Left renal pelvis (tissue), 4 donors: ENCODE results near the gene HOXA13. TPM values are rescaled to one million over a fixed set of nuclear protein-coding genes. Genes with fewer than 3 reads are reported as not detected.
A peak's percentile ranks its signal among the peaks of the same experiment; 100 is the strongest.

Experiments
- DNase-seq, 4 donors: peaks; one replicate each; pipeline ENCODE4 v3.0.0-alpha.2; 2013; ENCODE audit warnings: low read depth in 4 of 4, low spot score in 3 of 4
- polyA plus RNA-seq, 4 donors: library from polyadenylated mRNA; unstranded; fragments of 120-200 nt; gene quantifications; one replicate each; pipeline ENCODE4 v1.2.1, GENCODE V29; 2013; ENCODE audit not compliant: insufficient read length in 4 of 4

HOXA13 gene
- polyA plus RNA-seq, 4 donors, result 0.03 TPM; not detected in 3

DNA sequence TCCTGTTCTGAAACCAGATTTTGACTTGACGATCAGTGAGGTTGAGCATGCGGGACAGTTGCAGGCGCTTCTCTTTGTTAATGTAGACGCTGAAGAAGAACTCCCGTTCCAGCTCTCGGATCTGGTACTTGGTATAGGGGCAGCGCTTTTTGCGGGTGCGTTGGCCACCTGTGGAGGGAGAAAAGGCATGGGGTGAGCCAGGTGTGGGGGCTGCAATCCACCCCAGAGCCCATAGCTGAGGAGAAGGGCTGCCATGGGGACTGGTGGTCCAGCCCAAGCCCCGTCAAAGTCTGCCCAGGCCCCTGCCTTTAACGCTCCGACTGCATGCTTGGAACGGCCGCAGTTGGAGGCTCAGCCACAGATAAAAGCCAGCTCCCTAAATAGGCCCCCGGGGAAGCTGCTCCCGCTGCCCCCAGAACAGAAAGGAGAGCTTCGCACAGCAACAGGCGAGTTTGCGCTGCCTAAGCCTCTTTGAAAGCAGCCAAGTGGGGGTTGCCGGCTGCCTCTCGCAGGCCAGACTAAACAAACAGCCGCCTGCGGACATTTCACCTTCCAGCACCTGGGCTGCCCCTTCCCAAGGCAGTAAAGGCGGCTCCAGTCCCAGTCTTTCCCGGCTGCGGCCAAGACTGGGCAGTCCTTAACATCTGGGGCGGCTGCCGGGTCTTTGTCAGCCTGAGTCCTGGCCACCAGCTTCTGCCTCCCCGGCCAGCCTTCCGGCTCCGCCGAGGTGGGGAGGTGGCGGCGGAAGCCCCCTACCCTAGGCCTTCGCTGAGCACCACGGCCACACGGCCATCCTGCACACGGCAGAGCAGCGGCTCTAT is 16.8 kb downstream of the HOXA13 start:
- DNase-seq, result no peak

DNA sequence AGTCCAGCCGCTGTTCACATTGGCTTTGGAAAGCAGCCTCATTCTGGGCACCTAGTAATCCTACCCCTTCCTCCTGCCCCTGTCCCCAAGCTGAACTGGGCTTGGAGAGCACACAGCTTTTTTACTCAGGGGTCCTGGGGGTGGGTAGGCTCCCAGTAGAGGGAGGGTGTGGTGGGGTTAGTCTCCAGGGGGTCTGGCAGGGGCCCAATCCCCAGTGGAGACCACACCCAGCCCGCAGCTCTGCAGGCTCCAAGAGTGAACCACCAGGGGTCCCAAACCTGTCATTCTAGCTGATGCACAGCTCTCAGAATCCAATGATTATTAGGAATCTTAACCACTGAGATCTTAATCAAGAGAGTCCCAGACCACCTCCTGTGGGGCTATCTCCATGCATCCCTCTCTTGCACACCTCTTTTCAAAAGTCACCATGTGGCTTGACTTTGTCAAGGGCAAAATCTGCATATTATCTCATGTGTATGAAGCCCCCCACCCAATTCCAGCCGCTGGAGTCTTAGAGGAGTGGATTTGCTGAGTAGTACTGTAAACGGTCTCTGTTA is 17.5 kb downstream of the HOXA13 start:
- no peak for DNase-seq

DNA sequence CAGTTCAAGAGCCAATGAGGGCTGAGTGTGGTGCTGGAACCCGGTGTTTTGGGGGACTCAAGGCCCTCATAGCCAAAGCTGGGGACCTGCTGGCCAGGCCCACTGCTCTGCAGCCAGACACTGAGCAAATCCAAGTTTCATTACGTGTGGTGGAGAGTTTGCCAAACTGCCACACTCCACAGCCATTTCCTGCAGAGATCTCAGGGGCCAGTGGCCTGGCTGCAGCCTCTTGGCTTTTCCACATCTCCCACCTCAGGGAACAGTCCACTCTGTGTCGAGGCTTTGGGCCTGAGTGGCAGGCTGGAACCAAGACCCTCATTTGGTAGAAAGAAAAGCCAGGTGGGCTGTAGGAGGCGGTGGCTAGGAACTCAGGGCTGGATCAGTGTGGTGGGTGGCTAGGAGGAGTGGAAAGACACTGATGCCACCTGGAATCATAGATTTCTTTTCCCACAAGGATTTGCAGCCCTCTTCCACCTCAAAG is 18.1 kb downstream of the HOXA13 start:
- no peak for DNase-seq

DNA sequence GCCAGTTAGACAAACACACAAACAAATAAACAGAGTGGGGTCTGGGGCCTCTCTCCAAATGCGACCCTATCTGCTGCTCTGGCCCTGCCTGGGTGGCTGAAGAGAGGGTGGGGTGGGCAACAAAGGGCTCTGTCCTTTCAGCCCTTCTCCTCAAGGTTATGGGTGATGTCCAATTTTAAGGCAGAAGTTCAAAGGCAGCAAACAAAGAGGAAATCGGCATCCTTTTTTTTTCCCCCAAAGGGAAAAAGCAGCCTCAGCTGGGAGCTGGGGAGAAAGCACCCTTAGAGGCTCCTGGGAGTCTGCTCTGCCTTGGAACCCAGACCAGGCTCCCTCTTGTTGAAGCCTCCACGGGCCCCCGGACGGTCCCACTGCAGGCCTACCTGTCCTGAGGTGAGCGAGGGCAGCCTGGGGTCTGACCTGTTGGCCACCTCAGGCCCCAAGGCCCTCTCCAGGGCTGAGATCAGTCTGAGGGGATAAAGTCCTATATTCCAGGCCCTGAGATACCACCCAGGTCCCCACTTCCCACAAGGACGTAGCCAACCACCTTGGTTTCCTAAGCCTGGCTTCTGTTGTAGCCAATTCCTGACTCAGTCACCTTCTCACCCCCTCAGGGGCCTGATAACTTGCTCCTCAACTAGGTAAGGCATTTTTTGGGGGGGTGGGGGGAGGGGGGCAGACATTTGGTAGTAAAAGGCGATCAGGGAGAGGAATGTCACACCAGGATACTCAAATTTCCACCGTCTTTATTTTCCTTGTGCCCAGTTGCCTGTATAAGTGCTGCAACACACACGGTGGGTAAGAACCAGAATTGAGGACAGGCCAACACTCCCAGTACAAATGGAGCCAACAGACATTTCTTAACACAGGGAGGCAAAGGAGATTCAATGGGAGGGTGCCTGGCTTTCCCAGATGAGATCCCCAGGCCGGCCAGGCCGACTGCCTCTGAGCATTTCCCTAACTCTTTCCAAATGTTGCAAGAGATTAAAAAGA is 19.2 kb downstream of the HOXA13 start:
- no peak for DNase-seq

DNA sequence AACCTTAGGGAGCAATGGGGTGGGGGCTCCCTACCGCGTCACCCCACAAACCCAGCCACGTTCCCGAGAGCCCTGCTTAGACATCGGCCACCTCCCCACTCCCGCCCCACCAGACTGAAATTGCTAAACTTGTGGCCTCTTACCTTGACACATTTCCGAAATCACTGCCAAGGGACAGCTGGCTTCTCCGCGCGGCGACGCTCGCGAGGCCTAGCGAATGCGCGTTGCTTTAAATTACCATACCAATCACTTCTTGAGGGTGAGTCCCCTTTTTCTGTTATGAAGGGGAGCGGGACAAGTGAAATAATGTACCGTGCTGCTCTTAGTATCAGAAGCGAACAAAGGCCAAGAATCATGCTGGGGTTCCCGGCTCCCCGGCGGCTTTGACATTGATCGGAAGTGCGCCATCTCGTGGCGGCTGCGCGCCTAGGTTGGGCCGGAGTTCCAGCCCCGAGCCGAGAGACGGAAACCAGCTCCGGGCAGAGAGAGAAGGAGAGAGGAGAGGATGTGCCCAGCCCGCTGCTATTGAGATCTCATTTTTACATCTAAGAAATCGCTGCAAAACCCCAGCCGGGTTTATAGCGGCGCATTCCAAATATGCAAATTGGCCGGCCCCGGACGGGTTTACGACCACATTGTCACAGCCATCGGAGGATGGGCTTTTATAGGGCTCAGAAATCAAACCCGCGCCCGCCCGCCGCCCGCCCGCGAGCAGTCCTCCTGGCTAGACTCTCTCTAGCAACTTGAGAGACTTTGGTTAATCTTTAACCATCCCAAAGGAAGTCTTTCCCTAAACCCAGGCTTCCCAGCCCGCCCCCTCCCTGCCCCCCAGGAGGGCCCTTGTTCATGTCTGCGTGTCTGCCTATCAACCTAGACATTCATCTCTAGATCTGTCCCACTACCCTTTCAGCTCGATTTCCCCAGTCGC is 20.1 kb downstream of the HOXA13 start:
- DNase-seq, result peak in 3 of 4 donors; percentile 84 to 88 (median 86)

DNA sequence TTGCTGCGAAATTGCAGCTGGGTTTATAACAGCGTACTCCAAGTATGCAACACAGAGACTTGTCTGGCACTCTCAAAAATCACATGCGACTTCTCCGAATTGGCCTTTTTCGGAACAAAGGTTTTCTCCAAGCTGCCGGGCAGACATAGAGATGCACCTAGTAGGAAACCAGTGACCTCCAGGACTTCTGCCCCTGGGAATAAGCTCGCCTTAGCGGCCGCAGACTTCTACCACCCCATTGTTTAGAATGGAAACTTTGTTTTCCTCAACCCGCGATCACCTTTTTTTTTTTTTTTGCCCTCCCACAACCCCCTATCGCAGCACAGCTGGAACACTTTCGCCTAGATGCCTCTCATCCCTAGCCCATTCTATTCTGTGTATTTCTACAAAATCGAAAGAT is 20.9 kb downstream of the HOXA13 start:
- no peak for DNase-seq

DNA sequence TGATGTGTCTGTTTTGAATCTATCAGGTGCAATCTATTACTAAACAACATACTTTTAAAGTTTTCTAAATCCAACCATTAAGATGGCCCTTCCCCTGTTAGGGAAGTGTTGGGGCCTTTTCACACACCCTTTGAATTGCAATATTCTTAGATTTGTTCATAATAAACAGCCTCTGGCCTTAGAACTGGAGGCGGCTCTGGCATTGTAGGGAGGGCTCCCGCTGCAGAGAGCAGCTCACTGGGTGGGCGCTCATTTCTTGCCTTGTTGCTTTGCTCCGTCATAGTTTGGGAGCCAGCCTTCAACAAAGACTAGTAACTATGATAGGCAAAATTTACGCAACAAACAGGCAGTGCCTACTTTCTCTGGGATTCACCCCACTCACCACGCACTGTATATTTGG is 21.5 kb downstream of the HOXA13 start:
- no peak for DNase-seq

DNA sequence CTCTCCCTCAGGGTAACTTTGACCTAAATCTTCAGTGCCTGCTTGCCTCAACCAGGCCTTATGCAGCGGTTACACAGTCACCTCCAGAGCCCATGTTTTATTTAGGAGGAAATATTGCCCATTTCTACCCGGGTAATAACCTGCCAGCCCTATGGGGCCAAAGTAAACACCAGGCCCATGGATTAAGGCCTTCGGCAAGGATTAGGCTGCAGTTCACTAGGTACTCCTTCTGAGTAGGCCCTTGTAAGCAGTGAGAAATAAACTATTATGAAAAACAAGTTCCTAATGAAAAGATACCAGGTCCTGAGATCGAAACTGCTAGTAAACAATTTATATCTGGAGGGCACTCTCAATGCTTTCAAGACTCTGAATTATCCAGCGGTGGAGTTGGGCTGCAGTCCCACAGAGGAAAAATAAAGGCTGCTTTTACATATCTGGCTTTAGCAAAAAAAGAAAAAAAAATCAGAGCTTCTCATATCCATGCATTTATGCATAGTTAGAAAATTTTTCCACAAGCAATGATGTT is 22.0 kb downstream of the HOXA13 start:
- DNase-seq, result no peak

DNA sequence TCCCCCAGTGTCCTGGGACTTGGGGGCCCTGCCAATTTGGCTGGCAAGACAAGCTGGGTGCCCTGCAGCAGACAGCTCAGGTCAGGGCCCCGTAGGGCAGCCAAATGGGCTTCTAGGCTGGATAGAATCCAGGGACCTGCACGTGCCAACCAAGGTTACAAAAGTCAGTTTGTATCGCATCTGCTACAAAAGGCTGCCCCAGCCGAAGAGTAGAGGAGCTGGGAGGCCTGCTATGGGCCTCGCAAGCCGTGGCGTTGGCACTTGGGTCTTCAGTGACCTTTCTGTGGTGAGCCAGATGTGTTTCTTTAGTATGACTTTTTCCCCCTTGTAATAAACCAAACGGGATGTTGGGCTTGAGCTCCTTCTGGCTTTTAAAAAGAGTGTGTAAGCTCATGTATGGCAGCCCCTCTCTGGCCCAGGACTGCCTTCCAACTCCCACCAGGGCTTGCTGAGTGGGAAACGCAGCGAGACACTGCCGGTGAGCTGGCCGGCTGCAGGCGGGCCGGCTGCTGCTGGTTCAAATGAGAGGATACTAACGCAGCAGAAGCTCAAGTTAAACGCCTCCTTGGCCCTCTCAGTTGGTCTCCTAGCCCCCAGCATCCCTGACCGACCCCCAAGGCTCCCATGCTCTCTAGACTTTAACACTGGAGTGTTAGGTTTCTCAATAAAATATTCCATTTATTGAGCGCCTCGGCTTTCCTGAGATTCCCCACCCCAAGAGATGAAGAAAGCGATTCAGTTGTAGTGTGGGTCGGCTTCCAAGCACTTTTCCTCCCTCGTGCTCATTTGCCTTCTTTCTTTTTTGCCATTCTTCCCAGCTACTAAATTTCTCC is 22.7 kb downstream of the HOXA13 start:
- DNase-seq, result no peak

DNA sequence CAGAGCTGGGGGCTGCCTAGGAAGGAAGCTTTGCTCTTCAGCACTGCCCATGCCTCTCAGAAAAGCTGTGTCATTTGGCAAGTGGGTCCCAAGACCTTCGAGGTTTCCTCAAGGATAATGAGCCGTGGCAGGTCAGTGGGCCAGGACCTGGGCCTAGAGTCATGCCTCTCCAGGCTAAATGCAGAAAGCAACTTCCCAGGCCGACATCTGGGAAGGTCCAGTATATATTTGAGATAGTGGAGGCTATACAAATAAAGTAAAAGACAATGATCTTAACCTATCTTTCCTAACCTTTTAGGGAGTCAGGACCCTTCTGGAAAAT is 23.4 kb downstream of the HOXA13 start:
- DNase-seq, result no peak

DNA sequence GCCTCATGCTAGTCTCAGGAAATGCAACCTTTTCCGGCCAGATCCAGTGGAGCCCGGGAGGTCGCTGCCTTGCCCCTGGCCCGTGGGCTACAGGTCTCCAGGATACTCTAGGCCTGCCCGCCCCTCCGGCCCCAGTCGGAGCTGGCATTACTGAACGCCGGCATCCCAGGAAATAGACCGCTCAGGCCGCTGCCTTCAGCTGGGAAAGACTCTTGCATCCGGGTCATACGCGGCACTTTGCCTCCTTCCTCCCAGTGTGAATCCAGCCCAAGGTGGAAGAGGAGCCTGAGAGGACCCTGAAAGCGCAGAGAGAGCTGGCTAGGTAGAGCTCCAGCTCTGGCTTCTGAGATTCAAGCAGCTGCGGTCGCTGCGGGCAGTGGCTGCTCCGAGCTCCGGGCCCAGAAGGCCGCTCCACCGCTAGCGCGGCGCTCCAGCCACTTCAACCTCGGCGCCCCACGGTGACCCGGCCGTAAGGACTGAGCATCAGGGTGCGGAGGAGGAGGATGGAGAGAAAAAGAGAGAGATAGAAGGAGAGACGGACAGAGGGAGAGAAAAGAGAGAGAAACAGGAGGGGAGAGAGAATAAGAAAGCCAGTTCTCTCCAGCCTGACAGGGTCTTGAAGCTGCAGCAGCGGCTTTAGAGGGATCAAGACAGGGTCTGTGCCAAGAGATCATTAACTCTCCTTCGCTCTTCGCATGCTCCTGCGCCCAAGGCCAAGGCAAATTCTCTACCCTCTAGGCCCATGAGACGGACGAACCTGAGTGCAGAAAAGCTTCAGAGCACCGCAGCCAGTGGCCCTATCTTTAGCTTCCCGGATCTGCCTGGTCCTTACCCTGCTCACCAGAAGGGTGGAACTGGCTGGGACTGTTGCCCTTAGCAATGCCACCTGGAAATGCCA is 24.0 kb downstream of the HOXA13 start:
- DNase-seq, result no peak

DNA sequence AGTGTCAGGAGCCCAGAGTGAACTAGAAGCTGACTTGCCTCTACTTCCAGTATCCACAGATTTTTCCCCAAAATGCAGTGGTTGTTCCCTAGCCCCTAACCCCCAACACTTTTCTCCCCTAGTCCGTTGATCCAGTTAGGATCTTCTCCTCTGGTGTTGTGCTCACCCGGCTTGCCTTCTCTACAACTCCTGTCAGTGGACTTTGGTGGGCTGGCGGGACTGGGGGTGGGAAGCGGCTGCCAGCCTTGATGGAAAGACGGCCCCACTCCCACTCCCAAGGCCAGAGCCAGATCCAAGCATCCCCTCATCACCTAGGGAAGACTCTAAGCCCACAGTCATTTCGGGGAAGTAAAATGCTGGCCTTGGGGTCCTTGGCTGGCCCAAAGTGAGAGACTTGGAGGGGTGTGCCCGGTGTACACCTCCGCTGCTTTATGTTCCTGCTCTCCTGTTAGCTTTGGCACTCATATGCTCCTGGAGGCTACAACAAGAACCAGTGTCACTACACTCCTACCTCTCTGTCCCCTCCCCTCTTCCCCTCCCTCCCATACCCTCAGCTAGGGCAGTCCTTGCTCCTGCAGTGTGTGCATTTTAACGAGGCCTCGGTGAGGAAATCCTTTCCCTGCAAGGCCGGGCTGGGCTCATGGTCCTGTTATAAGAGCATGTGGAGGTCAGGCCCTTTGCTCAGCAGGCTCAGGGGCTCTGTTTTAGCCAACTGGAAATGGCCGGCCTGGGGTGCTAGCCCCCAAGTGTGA is 24.8 kb downstream of the HOXA13 start:
- peak in 1 of 4 donors; percentile 77 for DNase-seq

DNA sequence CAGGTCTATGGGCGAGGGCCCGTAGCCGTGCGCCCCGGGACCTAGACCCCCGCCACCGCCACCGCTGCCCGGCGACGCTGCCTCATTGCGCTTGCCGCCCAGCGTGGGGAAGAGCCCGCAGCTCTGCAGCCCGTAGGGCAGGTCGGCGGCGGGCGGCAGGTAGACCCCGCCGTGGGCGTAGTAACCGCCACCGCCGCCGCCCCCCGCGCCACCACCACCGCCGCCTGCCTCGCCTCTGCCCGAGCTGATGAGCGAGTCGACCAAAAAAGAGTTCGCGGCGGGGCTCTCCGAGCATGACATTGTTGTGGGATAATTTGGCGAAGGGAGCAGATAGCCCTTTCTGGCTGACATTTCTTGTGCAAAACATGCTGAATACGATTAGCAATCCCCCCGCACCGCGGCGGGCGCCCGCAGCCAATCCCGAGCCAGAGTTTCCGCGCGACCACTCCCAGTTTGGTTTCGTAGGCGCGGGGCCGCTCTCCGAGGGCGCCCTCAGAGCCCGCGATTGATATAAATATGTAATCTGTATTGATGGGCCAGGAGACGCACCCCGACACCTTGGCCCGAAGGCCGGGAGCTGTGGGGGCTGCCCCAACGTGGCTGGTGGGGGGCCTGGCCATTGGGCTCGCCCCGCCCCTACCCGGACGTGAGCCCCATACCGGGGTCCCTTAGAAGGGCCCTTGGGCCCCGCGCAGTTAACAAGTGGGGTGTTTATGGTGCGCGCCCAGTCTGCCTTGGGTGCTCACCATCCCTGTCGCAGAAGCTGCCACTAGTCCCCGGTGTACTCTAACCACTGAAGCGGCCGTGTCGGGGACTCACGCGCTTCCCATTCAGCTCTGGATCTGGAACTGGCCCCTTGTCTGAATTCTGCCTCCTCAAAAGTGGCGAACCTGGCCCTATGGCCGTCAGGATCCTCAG is 25.7 kb downstream of the HOXA13 start, which contains the start of gene HOXA10:
Gene HOXA10 (minus strand): TSS at position 365 of the 918 bp plus-strand sequence. CDS start 14 bp downstream, at position 351.
- DNase-seq, result peak in 1 of 4 donors; percentile 80

DNA sequence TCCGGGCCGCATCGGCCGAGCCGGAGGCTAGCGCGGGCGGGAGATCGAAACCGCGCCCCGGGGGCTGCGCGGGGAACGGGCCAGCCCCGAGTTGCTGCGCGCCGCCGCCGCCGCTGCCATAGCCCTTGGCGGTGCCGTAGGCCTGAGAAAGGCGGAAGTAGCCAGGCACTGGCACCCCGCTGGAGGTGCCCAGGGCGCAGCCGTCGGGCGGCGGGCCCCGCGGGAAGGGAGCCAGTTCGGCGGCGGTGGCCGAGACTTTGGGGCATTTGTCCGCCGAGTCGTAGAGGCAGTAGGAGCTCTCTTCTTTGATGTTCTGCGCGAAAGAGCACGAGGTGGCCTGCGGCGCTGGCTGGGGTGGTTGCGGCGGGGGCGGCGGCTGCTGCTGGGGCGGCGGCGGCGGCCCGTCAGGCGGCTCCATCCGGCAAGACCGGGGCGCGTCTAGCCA is 26.4 kb downstream of the HOXA13 start:
- DNase-seq, result no peak

DNA sequence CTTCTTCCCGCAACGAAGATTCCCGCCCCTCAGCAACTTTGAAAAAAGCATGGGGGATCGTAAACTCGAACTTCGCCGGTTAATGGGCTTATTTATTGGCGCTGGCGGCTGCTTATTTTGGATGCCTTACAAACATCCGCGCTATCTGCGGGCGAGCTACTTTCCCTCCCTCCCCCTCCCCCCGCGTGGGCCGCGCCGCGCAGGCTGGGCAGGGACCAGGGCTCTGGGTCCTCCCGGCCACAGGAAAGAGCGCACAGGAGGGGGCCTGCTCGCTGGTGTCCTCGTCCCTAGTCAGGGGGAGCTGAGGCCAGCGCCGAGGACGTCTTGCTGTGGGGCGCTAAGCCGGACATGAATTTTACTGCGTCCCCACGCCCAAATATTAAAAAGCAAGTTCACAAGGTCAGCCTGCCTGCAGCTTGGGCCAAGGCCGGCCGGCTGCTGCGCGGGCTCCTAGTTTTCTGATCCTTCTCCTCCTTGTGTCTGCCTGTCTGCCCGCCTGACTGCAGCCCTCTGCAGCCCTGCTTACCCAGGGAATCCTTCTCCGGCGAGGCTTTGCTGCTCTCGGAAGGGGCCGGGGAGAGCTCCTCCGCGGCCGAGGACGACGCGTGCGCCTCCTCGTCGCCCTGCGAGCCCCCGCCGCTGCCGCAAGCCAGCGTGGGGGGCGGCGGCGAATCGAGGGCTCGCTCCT is 26.9 kb downstream of the HOXA13 start:
- peak in 1 of 4 donors; percentile 80 for DNase-seq
